SKM-1 treated with dmso at 0.1 percent for 144 hours (cell line): ENCODE measurements around the gene MYOG.

ENCODE experiments used
- DNase-seq: peaks from one replicate; lab custom pipeline; 2025; ENCODE audit not compliant: unreplicated experiment; lab: John Stamatoyannopoulos, UW

The MYOG gene

GRCh38 chr1:203034422-203035110 lies 51.2 kb downstream of the MYOG start:
- no peak for DNase-seq

- DNase-seq = no peak
Measured at GRCh38 chr1:203033917-203034316, 51.9 kb downstream of the MYOG start.

GRCh38 chr1:203033287-203033686 lies 52.5 kb downstream of the MYOG start:
- DNase-seq = no peak
